ENCODE measurements around the gene NAA10. TPM values are rescaled to one million over a fixed set of nuclear protein-coding genes. Genes with fewer than 3 reads are reported as not detected.

NAA10 gene
- total and polyA plus RNA-seq, 7 experiments from 2014 or later, result 37.6 to 79.7 (median 55.4) TPM

DNA sequence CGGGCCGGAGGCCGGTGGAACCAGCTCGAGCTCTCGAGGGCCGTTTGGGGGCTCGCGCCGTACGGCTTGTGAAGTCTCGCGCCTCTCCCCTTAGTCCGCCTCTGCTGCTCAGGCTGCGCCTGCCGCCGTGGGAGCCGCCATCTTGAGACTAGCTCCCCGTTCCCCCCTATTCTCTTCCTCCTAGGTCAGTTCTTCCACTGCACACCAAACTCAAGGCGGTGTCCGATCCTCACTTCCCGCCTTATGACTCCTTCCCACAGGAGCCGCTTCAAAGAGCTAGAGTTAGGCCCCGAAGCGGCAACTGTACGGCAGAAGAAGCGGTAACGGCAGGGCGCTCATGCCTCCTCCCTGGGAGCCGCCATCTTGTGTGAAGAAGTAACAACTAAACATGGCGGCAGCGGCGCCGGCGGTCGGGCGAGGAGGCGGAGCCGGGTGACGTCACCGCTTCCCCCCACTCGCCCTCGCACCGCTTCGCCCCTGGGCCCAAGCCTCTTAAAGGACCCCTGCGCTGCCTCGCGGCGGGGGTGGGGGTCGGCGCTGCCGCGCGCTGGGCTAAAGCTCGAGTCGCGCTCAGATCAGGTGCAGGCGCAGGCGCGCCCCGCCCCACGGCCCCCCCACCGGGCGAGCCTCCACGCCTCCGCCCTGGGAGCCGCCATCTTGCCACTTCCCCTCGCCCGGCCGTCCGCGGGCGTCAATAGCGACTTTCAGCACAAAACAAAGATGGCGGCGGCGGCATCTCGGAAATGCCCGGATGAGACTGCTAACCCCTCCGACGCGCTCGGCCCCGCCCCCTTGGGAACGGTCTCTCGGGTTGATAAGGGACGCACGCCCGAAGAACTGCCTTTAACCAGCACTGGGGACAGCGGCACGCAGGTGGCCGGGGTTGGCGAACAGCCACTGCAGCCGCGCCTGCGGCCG, 36.9 kb upstream of the NAA10 start, which contains the start of gene HCFC1:
TSS of gene HCFC1 (minus strand) at position 369 of the 918 bp plus-strand sequence. CDS start 978 bp downstream, outside the sequence.
- Mint-ChIP-seq H3K27ac (peak within 1 kb of the TSS; percentile 93 to 100 (median 100)), H3K4me1 (peaks cover 21 to 52% (median 34%) of the 10 kb centered on the region in 7 donors), H3K27me3 (no peaks in the 10 kb centered on the region), H3K4me3 (peak within 1 kb of the TSS; percentile 91 to 100 (median 100)), H3K36me3 (peaks cover 0 to 15% (median 0%) of the 10 kb centered on the region in 5 donors), H3K9me3 (peaks cover 0 to 1% (median 0%) of the 10 kb centered on the region in 11 donors)
- intact Hi-C loops (cut with micrococcal nuclease), result loop anchor here (1.0 to 5.0 kb wide), 19 partner anchors 10 to 1014 kb away; partner anchors contain the start of genes ABCD1 (in 2 of the 2), BCAP31 (in 2 of the 2), MECP2 (in 2 of the 2) and DKC1 (in 1 of the 2)
- H3K27ac ChIP-seq (ENCODE audit: low read depth, low read length), result peak within 1 kb of the TSS; percentile 99
- no peaks in the 10 kb centered on the region for H3K27me3 ChIP-seq (ENCODE audit: control insufficient read depth in 2 of 2, insufficient read depth in 2 of 2, low read length in 2 of 2)
- ATAC-seq (peak; percentile 65), DNase-seq (peak; percentile 82 to 98 (median 93))
- peaks cover 28 to 29% of the 10 kb centered on the region in 2 donors for H3K4me1 ChIP-seq (ENCODE audit: control insufficient read depth in 2 of 2, insufficient read depth in 2 of 2, low read length in 2 of 2)
- H3K9me3 ChIP-seq (ENCODE audit: control insufficient read depth in 2 of 3, low read length in 3 of 3), result no peaks in the 10 kb centered on the region
- ChIA-PET POLR2A (interaction anchor here (0.5 to 8.5 kb wide), 21 partner anchors 10 to 576 kb away, joined by 3 to 127 read pairs (median 5); partner anchors contain the start of genes ARHGAP4, CCNQ, IDH3G and IKBKG), CTCF (interaction anchor here (0.7 to 2.1 kb wide), 2 partner anchors 10 to 11 kb away, joined by 3 to 10 read pairs; no protein-coding TSS in a partner anchor)
- peaks cover 0 to 13% (median 0%) of the 10 kb centered on the region in 3 experiments for H3K36me3 ChIP-seq (ENCODE audit: control insufficient read depth in 2 of 3, insufficient read depth in 3 of 3, low read length in 3 of 3)
- H3K4me3 ChIP-seq (ENCODE audit: low read length), result peak within 1 kb of the TSS; percentile 97

DNA sequence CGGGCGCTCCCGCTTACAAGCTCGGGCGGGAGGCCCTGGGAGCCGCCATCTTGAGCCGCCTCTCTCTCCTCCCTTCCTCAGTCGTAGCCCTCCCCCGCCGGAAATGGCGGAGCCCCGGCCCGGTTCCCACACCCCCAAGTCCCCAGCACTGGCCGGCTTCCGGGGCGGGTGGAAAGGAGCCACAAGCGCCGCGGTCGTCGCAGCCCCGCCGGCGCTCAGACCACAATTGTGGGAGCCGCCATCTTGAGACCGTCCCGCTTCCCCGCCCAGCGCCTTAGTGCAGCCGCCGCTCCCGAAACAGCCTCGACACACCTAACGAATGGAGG, 36.2 kb upstream of the NAA10 start:
- CTCF ChIA-PET, result interaction anchor here (0.7 to 2.1 kb wide), 2 partner anchors 10 to 12 kb away, joined by 3 to 10 read pairs; no protein-coding TSS in a partner anchor
- Histone ChIP-seq H3K4me3 (ENCODE audit: low read length) (peak overlapping the region; percentile 97), H3K27ac (ENCODE audit: low read depth, low read length) (peak overlapping the region; percentile 99), H3K27me3 (ENCODE audit: control insufficient read depth in 2 of 2, insufficient read depth in 2 of 2, low read length in 2 of 2) (no peaks in the 10 kb centered on the region), H3K36me3 (ENCODE audit: control insufficient read depth in 2 of 3, insufficient read depth in 3 of 3, low read length in 3 of 3) (peaks cover 0 to 13% (median 0%) of the 10 kb centered on the region in 3 experiments), H3K4me1 (ENCODE audit: control insufficient read depth in 2 of 2, insufficient read depth in 2 of 2, low read length in 2 of 2) (peaks cover 34% of the 10 kb centered on the region in 2 donors), H3K9me3 (ENCODE audit: control insufficient read depth in 2 of 3, low read length in 3 of 3) (no peaks in the 10 kb centered on the region)
- peak overlapping the region; percentile 91 to 100 (median 100) for H3K4me3 Mint-ChIP-seq
- peaks cover 0 to 1% (median 0%) of the 10 kb centered on the region in 11 donors for H3K9me3 Mint-ChIP-seq
- H3K4me1 Mint-ChIP-seq, result peaks cover 21 to 58% (median 40%) of the 10 kb centered on the region in 7 donors
- ATAC-seq (peak; percentile 59), DNase-seq (peak; percentile 67 to 93 (median 88))
- no peaks in the 10 kb centered on the region for H3K27me3 Mint-ChIP-seq
- H3K36me3 Mint-ChIP-seq, result peaks cover 0 to 15% (median 0%) of the 10 kb centered on the region in 5 donors
- peak overlapping the region; percentile 93 to 100 (median 100) for H3K27ac Mint-ChIP-seq
- POLR2A ChIA-PET, result interaction anchor here (0.6 to 8.5 kb wide), 21 partner anchors 11 to 577 kb away, joined by 3 to 127 read pairs (median 5); partner anchors contain the start of genes ARHGAP4, CCNQ, FAM3A and IDH3G
- intact Hi-C loops (cut with micrococcal nuclease), result loop anchor here (1.0 to 5.0 kb wide), 16 partner anchors 41 to 1014 kb away; partner anchors contain the start of genes ABCD1 (in 2 of the 2), BCAP31 (in 2 of the 2), MECP2 (in 2 of the 2) and DKC1 (in 1 of the 2)

DNA sequence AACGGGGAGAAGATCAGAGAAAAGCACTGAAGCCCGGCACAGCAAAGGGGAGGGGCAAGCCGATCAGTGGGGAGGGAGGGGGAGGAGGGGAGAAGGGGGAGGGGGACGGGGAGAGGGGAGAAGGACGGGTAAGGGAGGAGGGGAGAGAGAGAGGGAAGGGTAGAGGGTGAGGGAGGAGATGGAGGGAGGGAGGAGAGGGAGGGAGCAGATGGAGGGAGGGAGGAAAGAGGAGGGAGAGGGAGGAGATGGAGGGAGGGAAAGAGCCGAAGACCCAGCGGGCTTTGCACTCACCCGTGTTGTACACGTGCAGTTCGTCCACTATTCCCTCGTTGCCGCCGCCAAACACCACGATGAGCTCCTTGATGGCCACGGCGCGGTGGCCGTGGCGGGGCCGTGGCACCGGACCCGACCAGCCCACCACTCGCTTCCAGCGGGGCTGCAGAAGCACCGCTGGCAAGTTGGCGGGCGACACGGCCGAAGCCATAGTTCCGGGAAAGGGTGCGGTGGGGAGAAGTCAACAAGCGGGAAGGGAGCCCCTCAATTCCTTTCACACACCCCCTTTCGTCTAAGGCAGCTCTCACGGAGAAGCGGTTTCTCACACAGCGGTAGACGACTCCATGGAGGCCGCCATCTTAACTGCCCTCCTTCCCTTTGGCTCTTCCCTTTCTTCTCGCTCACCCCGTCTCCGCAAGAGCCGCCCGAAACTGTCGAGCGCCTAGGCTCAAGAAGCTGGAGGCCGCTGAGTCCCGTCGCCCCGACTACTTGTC, 35.7 kb upstream of the NAA10 start:
- POLR2A ChIA-PET, result interaction anchor here (0.6 to 8.5 kb wide), 21 partner anchors 11 to 577 kb away, joined by 3 to 127 read pairs (median 5); partner anchors contain the start of genes ARHGAP4, CCNQ, FAM3A and IDH3G
- H3K4me1 Mint-ChIP-seq, result peaks cover 21 to 56% (median 40%) of the 10 kb centered on the region in 7 donors
- intact Hi-C loops (cut with micrococcal nuclease), result loop anchor here (1.0 to 5.0 kb wide), 16 partner anchors 42 to 1013 kb away; partner anchors contain the start of genes ABCD1 (in 2 of the 2), BCAP31 (in 2 of the 2), MECP2 (in 2 of the 2) and DKC1 (in 1 of the 2)
- peak in 1 of 9 donors; percentile 40 for DNase-seq
- Histone ChIP-seq H3K4me1 (ENCODE audit: control insufficient read depth in 2 of 2, insufficient read depth in 2 of 2, low read length in 2 of 2) (peaks cover 40% of the 10 kb centered on the region in 2 donors), H3K9me3 (ENCODE audit: control insufficient read depth in 2 of 3, low read length in 3 of 3) (no peaks in the 10 kb centered on the region), H3K4me3 (ENCODE audit: low read length) (peak overlapping the region; percentile 97), H3K27me3 (ENCODE audit: control insufficient read depth in 2 of 2, insufficient read depth in 2 of 2, low read length in 2 of 2) (no peaks in the 10 kb centered on the region), H3K27ac (ENCODE audit: low read depth, low read length) (peak overlapping the region; percentile 99), H3K36me3 (ENCODE audit: control insufficient read depth in 2 of 3, insufficient read depth in 3 of 3, low read length in 3 of 3) (peaks cover 0 to 13% (median 0%) of the 10 kb centered on the region in 3 experiments)
- H3K27ac Mint-ChIP-seq, result peak overlapping the region; percentile 93 to 100 (median 100)
- H3K4me3 Mint-ChIP-seq, result peak overlapping the region; percentile 91 to 100 (median 100)
- peaks cover 0 to 15% (median 0%) of the 10 kb centered on the region in 5 donors for H3K36me3 Mint-ChIP-seq
- peaks cover 0 to 1% (median 0%) of the 10 kb centered on the region in 11 donors for H3K9me3 Mint-ChIP-seq
- H3K27me3 Mint-ChIP-seq, result no peaks in the 10 kb centered on the region
- CTCF ChIA-PET, result interaction anchor here (0.7 to 4.7 kb wide), 4 partner anchors 11 to 45 kb away, joined by 3 to 27 read pairs (median 16); partner anchors contain the start of gene ARHGAP4
- peak; percentile 11 for ATAC-seq

DNA sequence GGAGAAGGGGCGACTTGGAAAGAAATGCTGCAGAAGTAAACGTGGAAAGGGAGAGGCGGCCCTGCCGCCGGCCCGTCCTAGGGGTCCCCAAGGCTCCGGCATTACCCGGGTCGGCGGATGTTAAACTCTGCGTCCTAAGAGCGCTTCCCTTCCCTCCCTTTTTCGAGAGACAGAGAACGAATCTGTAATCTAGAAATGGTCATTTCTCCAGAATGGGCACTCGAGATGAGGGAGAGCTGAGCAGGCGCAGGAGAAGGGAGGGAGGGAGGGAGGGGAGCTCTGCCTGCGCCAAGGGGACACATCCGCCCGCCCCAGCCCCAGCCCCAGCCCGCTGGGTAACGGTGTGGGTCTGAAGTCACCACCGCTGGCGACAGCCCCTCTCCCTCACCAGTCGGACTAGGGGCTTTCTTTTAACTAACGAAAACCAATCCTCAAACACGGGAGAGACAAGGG, 35.1 kb upstream of the NAA10 start:
- Mint-ChIP-seq H3K4me3 (peak overlapping the region; percentile 91 to 100 (median 100)), H3K27ac (peak overlapping the region; percentile 68 to 99 (median 92)), H3K4me1 (peaks cover 21 to 53% (median 40%) of the 10 kb centered on the region in 7 donors), H3K36me3 (peaks cover 0 to 15% (median 0%) of the 10 kb centered on the region in 5 donors), H3K9me3 (peaks cover 0 to 2% (median 0%) of the 10 kb centered on the region in 11 donors), H3K27me3 (no peaks in the 10 kb centered on the region)
- DNase-seq (peak in 1 of 9 donors; percentile 37), ATAC-seq (no peak)
- H3K36me3 ChIP-seq (ENCODE audit: control insufficient read depth in 2 of 3, insufficient read depth in 3 of 3, low read length in 3 of 3), result peaks cover 0 to 13% (median 0%) of the 10 kb centered on the region in 3 experiments
- intact Hi-C loops (cut with micrococcal nuclease), result loop anchor here (2.0 to 10.0 kb wide), 10 partner anchors 23 to 1013 kb away; partner anchors contain the start of genes CCNQ (in 1 of the 2), DKC1 (in 1 of the 2), FAM3A (in 1 of the 2) and HAUS7 (in 1 of the 2)
- ChIA-PET POLR2A (interaction anchor here (0.7 to 8.5 kb wide), 8 partner anchors 12 to 243 kb away, joined by 3 to 127 read pairs (median 11); partner anchors contain the start of genes ARHGAP4 and RENBP), CTCF (interaction anchor here (2.1 to 4.7 kb wide), 3 partner anchors 11 to 44 kb away, joined by 10 to 27 read pairs (median 22); partner anchors contain the start of gene ARHGAP4)
- peaks cover 40 to 42% of the 10 kb centered on the region in 2 donors for H3K4me1 ChIP-seq (ENCODE audit: control insufficient read depth in 2 of 2, insufficient read depth in 2 of 2, low read length in 2 of 2)
- H3K27me3 ChIP-seq (ENCODE audit: control insufficient read depth in 2 of 2, insufficient read depth in 2 of 2, low read length in 2 of 2), result no peaks in the 10 kb centered on the region
- H3K27ac ChIP-seq (ENCODE audit: low read depth, low read length), result peak overlapping the region; percentile 99
- peak overlapping the region; percentile 97 for H3K4me3 ChIP-seq (ENCODE audit: low read length)
- no peaks in the 10 kb centered on the region for H3K9me3 ChIP-seq (ENCODE audit: control insufficient read depth in 2 of 3, low read length in 3 of 3)

DNA sequence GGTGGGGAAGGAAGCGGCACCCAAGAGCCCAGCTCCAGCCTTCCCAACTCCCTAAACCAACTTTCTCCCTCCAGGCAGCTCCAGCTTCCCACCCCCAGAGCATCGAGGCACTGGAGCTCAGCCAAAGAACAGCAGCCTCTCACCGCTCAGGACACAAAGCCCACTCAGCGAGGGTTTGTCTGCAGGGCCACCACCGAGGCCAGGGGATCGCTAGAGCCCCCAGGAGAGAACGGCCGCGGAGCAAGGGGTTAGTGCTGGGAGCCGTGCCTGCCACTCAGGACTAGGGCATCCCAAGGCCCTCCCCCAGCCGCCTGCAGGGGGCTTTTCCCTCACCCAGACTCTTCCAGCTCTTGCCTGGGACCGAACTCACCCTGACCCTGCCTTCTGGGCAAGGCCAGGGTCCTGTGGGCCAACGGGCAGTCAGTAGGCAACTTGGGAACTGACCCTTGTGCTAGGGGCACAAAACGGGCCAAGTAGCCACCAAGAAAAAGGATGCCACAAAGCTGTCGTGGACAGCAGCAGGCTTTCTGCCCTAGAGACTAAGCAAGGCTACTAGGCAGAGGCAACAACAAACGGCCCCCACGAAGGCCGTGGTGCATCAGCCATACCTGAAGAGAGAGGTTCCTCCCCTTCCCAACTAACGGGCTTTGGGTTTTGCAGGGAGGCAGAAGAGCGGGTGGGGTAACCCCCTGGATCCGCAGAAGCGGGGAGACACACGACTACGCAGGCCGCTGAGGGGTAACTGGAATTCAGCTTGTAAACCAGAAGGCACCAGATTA, 34.5 kb upstream of the NAA10 start:
- peaks cover 16 to 48% (median 34%) of the 10 kb centered on the region in 7 donors for H3K4me1 Mint-ChIP-seq
- ChIA-PET POLR2A (interaction anchor here (0.7 to 8.5 kb wide), 9 partner anchors 12 to 459 kb away, joined by 3 to 127 read pairs (median 5); partner anchors contain the start of genes ARHGAP4, ATP6AP1, IRAK1 and RENBP), CTCF (interaction anchor here (1.3 to 4.7 kb wide), 3 partner anchors 21 to 44 kb away, joined by 3 to 27 read pairs (median 22); partner anchors contain the start of gene ARHGAP4)
- intact Hi-C loops (cut with micrococcal nuclease), result loop anchor here in 1 of 2 donors (2.0 to 10.0 kb wide), 2 partner anchors 23 to 375 kb away; partner anchors contain the start of gene CCNQ
- DNase-seq, result no peak
- H3K9me3 Mint-ChIP-seq, result peaks cover 0 to 2% (median 0%) of the 10 kb centered on the region in 11 donors
- H3K36me3 Mint-ChIP-seq, result peaks cover 0 to 15% (median 0%) of the 10 kb centered on the region in 5 donors
- no peaks in the 10 kb centered on the region for H3K27me3 Mint-ChIP-seq
- peak overlapping the region; percentile 91 to 100 (median 100) for H3K4me3 Mint-ChIP-seq
- peak overlapping the region; percentile 97 for H3K4me3 ChIP-seq (ENCODE audit: low read length)
- H3K9me3 ChIP-seq (ENCODE audit: control insufficient read depth in 2 of 3, low read length in 3 of 3), result no peaks in the 10 kb centered on the region
- no peak for ATAC-seq
- peaks cover 0 to 15% (median 0%) of the 10 kb centered on the region in 3 experiments for H3K36me3 ChIP-seq (ENCODE audit: control insufficient read depth in 2 of 3, insufficient read depth in 3 of 3, low read length in 3 of 3)
- peaks cover 34 to 36% of the 10 kb centered on the region in 2 donors for H3K4me1 ChIP-seq (ENCODE audit: control insufficient read depth in 2 of 2, insufficient read depth in 2 of 2, low read length in 2 of 2)
- no peaks in the 10 kb centered on the region for H3K27me3 ChIP-seq (ENCODE audit: control insufficient read depth in 2 of 2, insufficient read depth in 2 of 2, low read length in 2 of 2)
- H3K27ac Mint-ChIP-seq, result peak overlapping the region; percentile 68 to 99 (median 92)
- H3K27ac ChIP-seq (ENCODE audit: low read depth, low read length), result peak overlapping the region; percentile 99

Measured in naive thymus-derived CD4-positive, alpha-beta T cell (primary cell).